Fibroblast of lung (primary cell): Measurements from ENCODE around the gene FSTL4. TPM values are rescaled to one million over a fixed set of nuclear protein-coding genes. Genes with fewer than 3 reads are reported as not detected.

Experiments
- DNase-seq, 2 donors: peaks; one replicate each; pipeline versions ENCODE4 v3.0.0 to v3.0.0-alpha.2; 2010; ENCODE audit warnings: low read depth in 2 of 2
- H2AFZ ChIP-seq: 2 replicates; pipeline ENCODE4 v1.5.1; 2012; ENCODE audit warnings: low read length, control low read depth, inconsistent platforms
- H3K27ac ChIP-seq: 2 replicates; pipeline ENCODE4 v1.5.1; 2011; ENCODE audit warnings: low read length, control low read depth; ENCODE audit not compliant: insufficient read depth
- H3K27me3 ChIP-seq: 2 replicates; pipeline ENCODE4 v1.5.1; 2011; ENCODE audit warnings: mild to moderate bottlenecking, low read length; ENCODE audit not compliant: control insufficient read depth, insufficient read depth
- H3K36me3 ChIP-seq: 2 replicates; pipeline ENCODE4 v1.5.1; 2011; ENCODE audit warnings: low read length; ENCODE audit not compliant: control insufficient read depth, insufficient read depth
- H3K4me1 ChIP-seq: 2 replicates; pipeline ENCODE4 v1.5.1; 2011; ENCODE audit warnings: low read length; ENCODE audit not compliant: control insufficient read depth, insufficient read depth; ENCODE audit errors: extremely low read depth
- H3K4me2 ChIP-seq: 2 replicates; pipeline ENCODE4 v1.5.1; 2011; ENCODE audit warnings: low read length, control low read depth; ENCODE audit not compliant: insufficient read depth; ENCODE audit errors: extremely low read depth
- H3K4me3 ChIP-seq, 4 experiments: fragments of 200-600 bp in 1 of 4; sonication (generic) in 1 of 4; replicated peaks in 1 of 4; 2 replicates each; pipeline ENCODE4 v1.5.1; 2011 to 2016; ENCODE audit warnings: low read length in 4 of 4, low read depth in 3 of 4, mild to moderate bottlenecking in 3 of 4, control low read depth in 2 of 4, inconsistent platforms in 1 of 4, mixed read lengths in 1 of 4; ENCODE audit not compliant: insufficient read depth in 1 of 4; ENCODE audit errors: control extremely low read depth in 1 of 4
- H3K79me2 ChIP-seq: 2 replicates; pipeline ENCODE4 v1.5.1; 2012; ENCODE audit warnings: mild to moderate bottlenecking, low read length, inconsistent platforms; ENCODE audit not compliant: control insufficient read depth, insufficient read depth
- H3K9ac ChIP-seq: 2 replicates; pipeline ENCODE4 v1.5.1; 2011; ENCODE audit warnings: mild to moderate bottlenecking, low read length, control low read depth; ENCODE audit not compliant: insufficient read depth
- H3K9me3 ChIP-seq: 2 replicates; pipeline ENCODE4 v1.5.1; 2012; ENCODE audit warnings: low read depth, low read length; ENCODE audit not compliant: control insufficient read depth, insufficient read depth
- H4K20me1 ChIP-seq: 2 replicates; pipeline ENCODE4 v1.5.1; 2011; ENCODE audit warnings: low read length; ENCODE audit not compliant: control insufficient read depth, insufficient read depth; ENCODE audit errors: extremely low read depth
- CTCF ChIP-seq, 2 donors: IDR thresholded peaks in 1 of 2; conservative IDR thresholded peaks in 1 of 2; 1 replicate in 1 of 2; 2 replicates in 1 of 2; pipeline ENCODE4 v1.5.1; 2011 to 2012; ENCODE audit warnings: low read length in 2 of 2, control low read depth in 1 of 2, inconsistent platforms in 1 of 2, low read depth in 1 of 2, mild to moderate bottlenecking in 1 of 2
- EZH2 ChIP-seq: IDR thresholded peaks from 2 replicates; pipeline ENCODE4 v1.5.1; 2012; ENCODE audit warnings: low read length, control low read depth, mild to moderate bottlenecking; ENCODE audit errors: missing control alignments
- polyA plus RNA-seq, 2 donors: library from polyadenylated mRNA; depleted of rRNA in 1 of 2; stranded (reverse) in 1 of 2; unstranded in 1 of 2; fragments of >200 nt; gene quantifications; 2 replicates each; pipeline ENCODE4 v1.2.1, GENCODE V29; 2011 to 2012; ENCODE audit warnings: missing spikeins in 1 of 2
- total RNA-seq: library from RNA; depleted of rRNA; stranded (reverse); fragments of >200 nt; gene quantifications from 2 replicates; pipeline ENCODE4 v1.2.1, GENCODE V29; 2014

FSTL4 gene
- total and polyA plus RNA-seq, 2 donors (not counting 1 experiment from before 2014, with no cell fraction given): 0.17 to 0.33 TPM

- no peak overlapping the region for H3K27ac ChIP-seq
- H4K20me1 ChIP-seq: peaks cover 3% of the 10 kb centered on the region
- no peaks in the 10 kb centered on the region for H3K79me2 ChIP-seq
- H3K9ac ChIP-seq: no peak overlapping the region
- H3K27me3 ChIP-seq: no peaks in the 10 kb centered on the region
- H2AFZ ChIP-seq: no peak overlapping the region
- no peak for DNase-seq
- no peak overlapping the region for H3K4me2 ChIP-seq
- H3K9me3 ChIP-seq: no peaks in the 10 kb centered on the region
- H3K4me1 ChIP-seq: no peaks in the 10 kb centered on the region
- no peak for TF ChIP-seq EZH2
- TF ChIP-seq CTCF (conservative IDR thresholded peaks at IDR 0.05 in 1 of 2, IDR thresholded peaks at IDR 0.05 in 1 of 2; ENCODE audit: low read depth in 1 of 2, low read length in 2 of 2): no peak
- no peak overlapping the region for H3K4me3 ChIP-seq
- H3K36me3 ChIP-seq: no peaks in the 10 kb centered on the region
Measured at GRCh38 chr5:133296624-133297023, 315.7 kb downstream of the FSTL4 start.

- no peak overlapping the region for H3K4me3 ChIP-seq
- DNase-seq: peak in 1 of 2 donors; percentile 25
- H3K4me1 ChIP-seq: no peaks in the 10 kb centered on the region
- no peak overlapping the region for H3K9ac ChIP-seq
- H3K9me3 ChIP-seq: no peaks in the 10 kb centered on the region
- no peak overlapping the region for H3K27ac ChIP-seq
- H2AFZ ChIP-seq: no peak overlapping the region
- no peak for TF ChIP-seq CTCF (conservative IDR thresholded peaks at IDR 0.05 in 1 of 2, IDR thresholded peaks at IDR 0.05 in 1 of 2; ENCODE audit: low read depth in 1 of 2, low read length in 2 of 2)
- no peak for TF ChIP-seq EZH2
- H3K4me2 ChIP-seq: no peak overlapping the region
- no peaks in the 10 kb centered on the region for H3K27me3 ChIP-seq
- no peaks in the 10 kb centered on the region for H3K79me2 ChIP-seq
- H3K36me3 ChIP-seq: no peaks in the 10 kb centered on the region
- peaks cover 3% of the 10 kb centered on the region for H4K20me1 ChIP-seq
Measured at GRCh38 chr5:133295520-133295919, 316.8 kb downstream of the FSTL4 start.

- Histone ChIP-seq H2AFZ (no peak overlapping the region), H3K36me3 (no peaks in the 10 kb centered on the region), H3K4me2 (no peak overlapping the region), H4K20me1 (peaks cover 3% of the 10 kb centered on the region), H3K9ac (no peak overlapping the region), H3K4me1 (no peaks in the 10 kb centered on the region), H3K27me3 (no peaks in the 10 kb centered on the region), H3K4me3 (no peak overlapping the region), H3K9me3 (no peaks in the 10 kb centered on the region), H3K79me2 (no peaks in the 10 kb centered on the region), H3K27ac (no peak overlapping the region)
- TF ChIP-seq EZH2 (no peak), CTCF (conservative IDR thresholded peaks at IDR 0.05 in 1 of 2, IDR thresholded peaks at IDR 0.05 in 1 of 2; ENCODE audit: low read depth in 1 of 2, low read length in 2 of 2) (no peak)
- DNase-seq: no peak
Measured at GRCh38 chr5:133294380-133294779, 318.0 kb downstream of the FSTL4 start.
